ENCODE results near the gene HSD17B2.

The HSD17B2 gene

GRCh38 chr16:82046541-82046940, 11.5 kb downstream of the HSD17B2 start:
- in situ Hi-C loops (cut with HindIII; ENCODE audit: low sequenced_read_pairs), result loop anchor here (25.0 kb wide), 1 partner anchor 191 kb away; no protein-coding TSS in a partner anchor

- in situ Hi-C loops (cut with HindIII; ENCODE audit: low sequenced_read_pairs), result loop anchor here (25.0 kb wide), 1 partner anchor 190 kb away; no protein-coding TSS in a partner anchor
Observed at GRCh38 chr16:82046941-82047340, 11.9 kb downstream of the HSD17B2 start.

- in situ Hi-C loops (cut with HindIII; ENCODE audit: low sequenced_read_pairs), result loop anchor here (25.0 kb wide), 1 partner anchor 190 kb away; no protein-coding TSS in a partner anchor
Observed at GRCh38 chr16:82047374-82047773, 12.3 kb downstream of the HSD17B2 start.

GRCh38 chr16:82047787-82048186, 12.7 kb downstream of the HSD17B2 start:
- in situ Hi-C loops (cut with HindIII; ENCODE audit: low sequenced_read_pairs), result loop anchor here (25.0 kb wide), 1 partner anchor 190 kb away; no protein-coding TSS in a partner anchor

- in situ Hi-C loops (cut with HindIII; ENCODE audit: low sequenced_read_pairs), result loop anchor here (25.0 kb wide), 1 partner anchor 188 kb away; no protein-coding TSS in a partner anchor
Observed at GRCh38 chr16:82049484-82049883, 14.4 kb downstream of the HSD17B2 start.

GRCh38 chr16:82050506-82050905, 15.5 kb downstream of the HSD17B2 start:
- in situ Hi-C loops (cut with HindIII; ENCODE audit: low sequenced_read_pairs), result no loop called here

- in situ Hi-C loops (cut with HindIII; ENCODE audit: low sequenced_read_pairs), result no loop called here
Observed at GRCh38 chr16:82050909-82051357, 15.9 kb downstream of the HSD17B2 start.

GRCh38 chr16:82051656-82052055, 16.6 kb downstream of the HSD17B2 start:
- in situ Hi-C loops (cut with HindIII; ENCODE audit: low sequenced_read_pairs), result no loop called here

- in situ Hi-C loops (cut with HindIII; ENCODE audit: low sequenced_read_pairs), result no loop called here
Observed at GRCh38 chr16:82055117-82055516, 20.1 kb downstream of the HSD17B2 start.

GRCh38 chr16:82055728-82056549, 20.9 kb downstream of the HSD17B2 start:
- in situ Hi-C loops (cut with HindIII; ENCODE audit: low sequenced_read_pairs), result no loop called here

- in situ Hi-C loops (cut with HindIII; ENCODE audit: low sequenced_read_pairs), result no loop called here
Observed at GRCh38 chr16:82056550-82056896, 21.5 kb downstream of the HSD17B2 start.

- in situ Hi-C loops (cut with HindIII; ENCODE audit: low sequenced_read_pairs), result no loop called here
Observed at GRCh38 chr16:82059161-82059982, 24.3 kb downstream of the HSD17B2 start.

- in situ Hi-C loops (cut with HindIII; ENCODE audit: low sequenced_read_pairs), result no loop called here
Observed at GRCh38 chr16:82059983-82060421, 24.9 kb downstream of the HSD17B2 start.

GRCh38 chr16:82061861-82062525, 26.9 kb downstream of the HSD17B2 start:
- in situ Hi-C loops (cut with HindIII; ENCODE audit: low sequenced_read_pairs), result no loop called here

GRCh38 chr16:82062645-82063058, 27.6 kb downstream of the HSD17B2 start:
- in situ Hi-C loops (cut with HindIII; ENCODE audit: low sequenced_read_pairs), result no loop called here

- in situ Hi-C loops (cut with HindIII; ENCODE audit: low sequenced_read_pairs), result no loop called here
Observed at GRCh38 chr16:82063456-82064082, 28.5 kb downstream of the HSD17B2 start.

- in situ Hi-C loops (cut with HindIII; ENCODE audit: low sequenced_read_pairs), result no loop called here
Observed at GRCh38 chr16:82067042-82067803, 32.2 kb downstream of the HSD17B2 start.

- in situ Hi-C loops (cut with HindIII; ENCODE audit: low sequenced_read_pairs), result no loop called here
Observed at GRCh38 chr16:82067804-82068325, 32.8 kb downstream of the HSD17B2 start.

- in situ Hi-C loops (cut with HindIII; ENCODE audit: low sequenced_read_pairs), result no loop called here
Observed at GRCh38 chr16:82070656-82071369, 35.8 kb downstream of the HSD17B2 start.
